DND-41 (cell line): ENCODE data around the gene TREML1.

Experiments
- EZH2 ChIP-seq: IDR thresholded peaks from 3 replicates; pipeline ENCODE4 v1.6.1; 2012; ENCODE audit warnings: borderline replicate concordance, low read depth, mild to moderate bottlenecking, moderate library complexity, low read length, inconsistent platforms; ENCODE audit not compliant: severe bottlenecking
- TF ChIP-seq, protein P1 (sequence below): IDR thresholded peaks from 2 replicates; pipeline ENCODE4 v1.5.1; 2012; ENCODE audit warnings: borderline replicate concordance, low read length, moderate library complexity, mild to moderate bottlenecking; ENCODE audit not compliant: poor library complexity, severe bottlenecking; ENCODE audit errors: extremely low read depth

- TF ChIP-seq EZH2, result no peak
- TF ChIP-seq, protein P1, sequence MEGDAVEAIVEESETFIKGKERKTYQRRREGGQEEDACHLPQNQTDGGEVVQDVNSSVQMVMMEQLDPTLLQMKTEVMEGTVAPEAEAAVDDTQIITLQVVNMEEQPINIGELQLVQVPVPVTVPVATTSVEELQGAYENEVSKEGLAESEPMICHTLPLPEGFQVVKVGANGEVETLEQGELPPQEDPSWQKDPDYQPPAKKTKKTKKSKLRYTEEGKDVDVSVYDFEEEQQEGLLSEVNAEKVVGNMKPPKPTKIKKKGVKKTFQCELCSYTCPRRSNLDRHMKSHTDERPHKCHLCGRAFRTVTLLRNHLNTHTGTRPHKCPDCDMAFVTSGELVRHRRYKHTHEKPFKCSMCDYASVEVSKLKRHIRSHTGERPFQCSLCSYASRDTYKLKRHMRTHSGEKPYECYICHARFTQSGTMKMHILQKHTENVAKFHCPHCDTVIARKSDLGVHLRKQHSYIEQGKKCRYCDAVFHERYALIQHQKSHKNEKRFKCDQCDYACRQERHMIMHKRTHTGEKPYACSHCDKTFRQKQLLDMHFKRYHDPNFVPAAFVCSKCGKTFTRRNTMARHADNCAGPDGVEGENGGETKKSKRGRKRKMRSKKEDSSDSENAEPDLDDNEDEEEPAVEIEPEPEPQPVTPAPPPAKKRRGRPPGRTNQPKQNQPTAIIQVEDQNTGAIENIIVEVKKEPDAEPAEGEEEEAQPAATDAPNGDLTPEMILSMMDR, result no peak
Measured at GRCh38 chr6:41171908-41172307, 17.8 kb upstream of the TREML1 start.
